Measurements from ENCODE around the gene MAGI1. TPM values are rescaled to one million over a fixed set of nuclear protein-coding genes. Genes with fewer than 3 reads are reported as not detected.

Gene MAGI1
- total and polyA plus RNA-seq, 7 experiments from 2014 or later, result 0.39 TPM; not detected in 6

DNA sequence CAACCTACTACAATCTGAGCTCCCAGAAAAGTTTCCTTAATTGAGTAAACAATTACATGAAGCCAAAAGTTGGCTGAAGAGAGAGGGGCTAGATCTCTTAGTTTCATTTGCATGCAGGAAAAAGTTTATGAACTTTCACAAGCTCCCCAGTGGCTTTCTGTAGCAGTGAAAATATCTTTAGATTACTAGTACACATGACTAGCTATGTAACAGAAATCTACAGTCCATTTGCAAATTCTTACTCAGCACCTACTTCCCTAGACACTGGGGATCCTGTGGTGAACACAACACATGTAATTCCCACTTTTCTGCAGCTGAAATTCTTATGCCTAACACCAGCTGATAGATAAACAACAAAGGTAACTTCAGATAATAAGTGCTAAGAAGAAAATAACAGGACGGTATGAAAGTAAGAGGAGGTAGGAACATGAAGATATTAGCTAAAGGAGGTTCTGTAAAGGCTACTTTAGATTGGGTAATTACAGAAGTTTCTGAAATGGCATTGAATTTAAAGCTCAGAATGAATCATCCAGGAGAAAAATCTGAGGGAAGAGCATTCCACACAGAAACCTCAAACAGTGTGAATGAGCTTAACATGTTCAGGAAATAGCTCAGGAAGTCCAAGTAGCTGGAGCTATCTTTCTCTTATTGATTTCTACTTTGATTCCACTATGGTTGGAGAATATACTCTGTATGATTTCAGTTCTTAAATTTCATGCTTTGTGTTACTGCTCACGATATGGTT lies 204.8 kb downstream of the MAGI1 start:
- POLR2A ChIA-PET, result no interaction called here
- no peak for DNase-seq
- intact Hi-C loops (cut with micrococcal nuclease), result no loop called here
- Histone ChIP-seq H3K4me3 (ENCODE audit: low read length) (no peak overlapping the region), H3K9me3 (ENCODE audit: control insufficient read depth in 2 of 3, low read length in 3 of 3) (no peaks in the 10 kb centered on the region), H3K4me1 (ENCODE audit: control insufficient read depth in 2 of 2, insufficient read depth in 2 of 2, low read length in 2 of 2) (no peaks in the 10 kb centered on the region), H3K27me3 (ENCODE audit: control insufficient read depth in 2 of 2, insufficient read depth in 2 of 2, low read length in 2 of 2) (no peaks in the 10 kb centered on the region), H3K27ac (ENCODE audit: low read depth, low read length) (no peak overlapping the region), H3K36me3 (ENCODE audit: control insufficient read depth in 2 of 3, insufficient read depth in 3 of 3, low read length in 3 of 3) (no peaks in the 10 kb centered on the region)
- ATAC-seq, result no peak
- no peaks in the 10 kb centered on the region for H3K27me3 Mint-ChIP-seq
- peaks cover 0 to 13% (median 2%) of the 10 kb centered on the region in 11 donors for H3K9me3 Mint-ChIP-seq
- H3K36me3 Mint-ChIP-seq, result no peaks in the 10 kb centered on the region
- no peak overlapping the region for H3K4me3 Mint-ChIP-seq
- H3K27ac Mint-ChIP-seq, result no peak overlapping the region
- CTCF ChIA-PET, result no interaction called here
- H3K4me1 Mint-ChIP-seq, result no peaks in the 10 kb centered on the region

DNA sequence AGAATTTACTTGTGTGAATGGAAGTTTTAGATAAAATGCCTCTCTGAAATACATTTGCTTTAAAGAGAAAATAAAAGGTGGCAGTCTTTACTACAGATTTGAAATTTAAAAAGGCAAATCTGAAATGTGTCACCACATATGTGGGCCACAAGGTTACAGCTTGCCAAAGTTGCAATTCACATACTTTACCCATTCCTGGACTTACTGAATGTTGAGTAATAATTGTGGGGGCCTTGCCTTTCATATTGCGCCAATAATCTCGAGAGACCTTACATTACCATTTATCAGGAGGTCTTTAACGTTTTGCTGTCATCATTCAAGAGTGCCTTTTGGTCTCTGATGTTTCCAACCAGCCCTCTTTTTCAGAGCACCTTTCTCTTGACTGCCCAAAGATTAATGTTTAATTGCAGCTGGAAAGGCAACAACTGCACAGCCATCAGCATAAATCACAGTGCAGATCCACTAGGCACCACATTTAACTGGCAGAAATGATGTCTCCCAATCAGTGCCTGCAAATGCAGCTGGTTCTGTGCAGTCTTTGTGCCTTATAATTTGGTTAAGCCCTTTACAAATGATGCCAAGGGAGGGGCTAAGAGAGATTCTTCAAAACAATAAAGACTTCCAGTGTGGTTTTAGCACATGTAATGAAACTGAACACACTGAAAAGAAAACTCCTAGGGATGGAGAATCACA lies 206.8 kb downstream of the MAGI1 start:
- H3K4me3 Mint-ChIP-seq, result no peak overlapping the region
- Histone ChIP-seq H3K36me3 (ENCODE audit: control insufficient read depth in 2 of 3, insufficient read depth in 3 of 3, low read length in 3 of 3) (no peaks in the 10 kb centered on the region), H3K4me3 (ENCODE audit: low read length) (no peak overlapping the region), H3K27ac (ENCODE audit: low read depth, low read length) (no peak overlapping the region), H3K9me3 (ENCODE audit: control insufficient read depth in 2 of 3, low read length in 3 of 3) (no peaks in the 10 kb centered on the region), H3K4me1 (ENCODE audit: control insufficient read depth in 2 of 2, insufficient read depth in 2 of 2, low read length in 2 of 2) (no peaks in the 10 kb centered on the region), H3K27me3 (ENCODE audit: control insufficient read depth in 2 of 2, insufficient read depth in 2 of 2, low read length in 2 of 2) (no peaks in the 10 kb centered on the region)
- ChIA-PET CTCF (no interaction called here), POLR2A (no interaction called here)
- ATAC-seq, result no peak
- DNase-seq, result no peak
- no peaks in the 10 kb centered on the region for H3K27me3 Mint-ChIP-seq
- H3K36me3 Mint-ChIP-seq, result no peaks in the 10 kb centered on the region
- no peak overlapping the region for H3K27ac Mint-ChIP-seq
- intact Hi-C loops (cut with micrococcal nuclease), result no loop called here
- no peaks in the 10 kb centered on the region for H3K4me1 Mint-ChIP-seq
- peaks cover 0 to 13% (median 1%) of the 10 kb centered on the region in 11 donors for H3K9me3 Mint-ChIP-seq

DNA sequence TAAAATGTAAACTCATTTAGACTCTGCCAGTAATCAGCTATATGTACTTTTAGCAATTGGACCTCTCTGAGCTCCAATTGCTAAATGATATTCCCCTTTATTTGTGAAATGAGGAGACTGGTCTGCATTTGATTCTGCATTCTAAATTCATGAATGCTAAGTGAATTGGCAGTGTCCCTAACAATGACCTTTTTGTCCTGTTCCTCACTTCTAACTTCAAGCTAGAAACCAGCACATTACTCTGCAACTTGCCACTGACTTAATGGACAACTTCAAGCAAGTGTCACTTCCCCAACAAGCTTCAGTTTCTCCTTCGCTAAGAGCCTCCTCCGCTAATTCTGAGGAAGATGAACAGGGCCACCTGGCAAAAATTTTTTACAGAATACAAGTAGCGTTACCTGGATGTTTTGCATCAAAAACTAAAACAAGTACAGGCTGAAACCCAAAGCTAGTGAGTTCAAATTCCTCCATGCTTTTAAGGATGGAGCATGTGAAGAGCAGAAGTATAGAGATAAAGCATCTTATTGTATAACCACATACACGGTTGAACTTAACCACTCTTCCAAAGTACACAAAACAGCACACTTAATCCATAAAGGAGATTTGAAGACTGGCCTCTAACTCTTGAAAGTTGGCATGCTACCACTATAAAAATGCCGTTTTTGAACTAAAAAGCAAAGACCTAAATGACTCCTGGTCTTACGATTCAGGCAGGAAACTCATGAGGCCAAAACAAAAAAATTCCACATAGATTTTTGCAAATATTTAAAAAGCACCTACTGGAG lies 207.6 kb downstream of the MAGI1 start:
- Histone ChIP-seq H3K27me3 (ENCODE audit: control insufficient read depth in 2 of 2, insufficient read depth in 2 of 2, low read length in 2 of 2) (no peaks in the 10 kb centered on the region), H3K9me3 (ENCODE audit: control insufficient read depth in 2 of 3, low read length in 3 of 3) (no peaks in the 10 kb centered on the region), H3K4me1 (ENCODE audit: control insufficient read depth in 2 of 2, insufficient read depth in 2 of 2, low read length in 2 of 2) (no peaks in the 10 kb centered on the region), H3K4me3 (ENCODE audit: low read length) (no peak overlapping the region), H3K27ac (ENCODE audit: low read depth, low read length) (no peak overlapping the region), H3K36me3 (ENCODE audit: control insufficient read depth in 2 of 3, insufficient read depth in 3 of 3, low read length in 3 of 3) (no peaks in the 10 kb centered on the region)
- no peak overlapping the region for H3K27ac Mint-ChIP-seq
- ATAC-seq, result no peak
- ChIA-PET POLR2A (no interaction called here), CTCF (no interaction called here)
- peaks cover 0 to 9% (median under 1%) of the 10 kb centered on the region in 11 donors for H3K9me3 Mint-ChIP-seq
- no peak for DNase-seq
- H3K27me3 Mint-ChIP-seq, result no peaks in the 10 kb centered on the region
- no peak overlapping the region for H3K4me3 Mint-ChIP-seq
- no peaks in the 10 kb centered on the region for H3K4me1 Mint-ChIP-seq
- intact Hi-C loops (cut with micrococcal nuclease), result no loop called here
- H3K36me3 Mint-ChIP-seq, result no peaks in the 10 kb centered on the region

DNA sequence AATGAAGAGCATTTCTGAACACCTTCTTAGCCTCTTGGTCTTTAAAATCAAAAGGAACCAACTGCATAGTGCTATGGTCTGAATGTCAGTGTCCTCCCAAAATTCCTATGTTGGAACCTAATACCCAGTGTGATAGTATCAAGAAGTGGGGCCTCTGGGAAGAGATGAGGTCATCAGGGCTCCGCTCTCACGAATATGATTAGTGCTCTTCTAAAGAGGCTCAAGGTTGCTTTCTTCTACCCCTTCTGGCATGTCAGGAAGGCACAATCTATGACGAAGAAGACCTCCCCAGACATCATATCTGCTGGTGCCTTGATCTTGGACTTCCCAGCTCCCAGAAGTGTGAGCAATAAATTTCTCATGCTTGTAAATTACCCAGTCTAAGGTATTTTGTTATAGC lies 209.5 kb downstream of the MAGI1 start:
- peaks cover 0 to 4% (median 0%) of the 10 kb centered on the region in 11 donors for H3K9me3 Mint-ChIP-seq
- H3K27ac Mint-ChIP-seq, result no peak overlapping the region
- no peaks in the 10 kb centered on the region for H3K36me3 ChIP-seq (ENCODE audit: control insufficient read depth in 2 of 3, insufficient read depth in 3 of 3, low read length in 3 of 3)
- no peaks in the 10 kb centered on the region for H3K9me3 ChIP-seq (ENCODE audit: control insufficient read depth in 2 of 3, low read length in 3 of 3)
- no peaks in the 10 kb centered on the region for H3K4me1 ChIP-seq (ENCODE audit: control insufficient read depth in 2 of 2, insufficient read depth in 2 of 2, low read length in 2 of 2)
- ATAC-seq, result no peak
- intact Hi-C loops (cut with micrococcal nuclease), result no loop called here
- no peaks in the 10 kb centered on the region for H3K36me3 Mint-ChIP-seq
- ChIA-PET POLR2A (no interaction called here), CTCF (no interaction called here)
- DNase-seq, result no peak
- H3K4me1 Mint-ChIP-seq, result no peaks in the 10 kb centered on the region
- no peak overlapping the region for H3K4me3 ChIP-seq (ENCODE audit: low read length)
- no peak overlapping the region for H3K27ac ChIP-seq (ENCODE audit: low read depth, low read length)
- no peak overlapping the region for H3K4me3 Mint-ChIP-seq
- no peaks in the 10 kb centered on the region for H3K27me3 ChIP-seq (ENCODE audit: control insufficient read depth in 2 of 2, insufficient read depth in 2 of 2, low read length in 2 of 2)
- H3K27me3 Mint-ChIP-seq, result no peaks in the 10 kb centered on the region

DNA sequence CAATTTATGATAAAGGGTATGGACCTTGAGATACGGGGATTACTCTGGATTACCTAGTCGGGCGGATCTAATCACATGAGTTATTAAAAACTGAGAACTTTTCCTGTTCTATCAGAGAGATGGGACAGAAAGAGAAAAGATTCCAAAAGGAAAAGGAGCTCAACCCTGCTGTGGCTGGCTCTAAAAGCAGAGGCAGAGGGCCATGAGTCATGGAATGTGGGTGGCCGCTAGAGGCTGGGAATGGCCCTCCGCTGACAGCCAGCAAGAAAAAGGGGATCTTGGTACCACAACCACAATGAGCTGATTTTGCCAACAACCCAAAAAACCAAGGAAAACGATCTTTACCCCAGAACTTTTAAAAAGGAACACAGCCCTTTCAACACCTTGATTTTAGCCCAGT lies 210.0 kb downstream of the MAGI1 start:
- no peak for ATAC-seq
- Mint-ChIP-seq H3K4me1 (no peaks in the 10 kb centered on the region), H3K4me3 (no peak overlapping the region), H3K27me3 (no peaks in the 10 kb centered on the region), H3K36me3 (no peaks in the 10 kb centered on the region), H3K27ac (no peak overlapping the region), H3K9me3 (peaks cover 0 to 4% (median 0%) of the 10 kb centered on the region in 11 donors)
- no peaks in the 10 kb centered on the region for H3K27me3 ChIP-seq (ENCODE audit: control insufficient read depth in 2 of 2, insufficient read depth in 2 of 2, low read length in 2 of 2)
- no peak for DNase-seq
- H3K27ac ChIP-seq (ENCODE audit: low read depth, low read length), result no peak overlapping the region
- H3K9me3 ChIP-seq (ENCODE audit: control insufficient read depth in 2 of 3, low read length in 3 of 3), result no peaks in the 10 kb centered on the region
- no peak overlapping the region for H3K4me3 ChIP-seq (ENCODE audit: low read length)
- ChIA-PET POLR2A (no interaction called here), CTCF (no interaction called here)
- intact Hi-C loops (cut with micrococcal nuclease), result no loop called here
- H3K36me3 ChIP-seq (ENCODE audit: control insufficient read depth in 2 of 3, insufficient read depth in 3 of 3, low read length in 3 of 3), result no peaks in the 10 kb centered on the region
- H3K4me1 ChIP-seq (ENCODE audit: control insufficient read depth in 2 of 2, insufficient read depth in 2 of 2, low read length in 2 of 2), result no peaks in the 10 kb centered on the region

DNA sequence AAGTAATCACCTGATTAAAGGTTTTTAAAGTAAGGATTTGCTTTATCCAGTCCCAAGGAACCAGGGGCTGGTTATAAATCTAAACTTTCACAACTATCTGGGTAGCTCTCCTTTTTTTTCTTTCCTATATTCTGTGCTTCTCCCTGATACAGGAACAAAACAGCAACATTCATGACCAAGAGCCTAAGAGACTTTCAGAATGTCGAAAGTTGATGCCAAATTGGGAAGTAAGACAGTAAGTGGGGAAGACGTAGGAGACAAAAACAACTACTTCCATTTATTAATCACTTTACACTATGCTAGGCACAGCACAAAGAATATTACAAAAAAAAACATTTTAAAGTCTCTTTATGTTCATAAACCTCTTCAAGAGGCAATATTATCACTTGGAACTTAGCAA lies 211.6 kb downstream of the MAGI1 start:
- Histone ChIP-seq H3K9me3 (ENCODE audit: control insufficient read depth in 2 of 3, low read length in 3 of 3) (no peaks in the 10 kb centered on the region), H3K4me3 (ENCODE audit: low read length) (no peak overlapping the region), H3K4me1 (ENCODE audit: control insufficient read depth in 2 of 2, insufficient read depth in 2 of 2, low read length in 2 of 2) (no peaks in the 10 kb centered on the region), H3K27me3 (ENCODE audit: control insufficient read depth in 2 of 2, insufficient read depth in 2 of 2, low read length in 2 of 2) (no peaks in the 10 kb centered on the region), H3K27ac (ENCODE audit: low read depth, low read length) (no peak overlapping the region), H3K36me3 (ENCODE audit: control insufficient read depth in 2 of 3, insufficient read depth in 3 of 3, low read length in 3 of 3) (no peaks in the 10 kb centered on the region)
- no peaks in the 10 kb centered on the region for H3K27me3 Mint-ChIP-seq
- DNase-seq (no peak), ATAC-seq (no peak)
- no peak overlapping the region for H3K27ac Mint-ChIP-seq
- H3K4me3 Mint-ChIP-seq, result no peak overlapping the region
- intact Hi-C loops (cut with micrococcal nuclease), result no loop called here
- no peaks in the 10 kb centered on the region for H3K4me1 Mint-ChIP-seq
- no peaks in the 10 kb centered on the region for H3K36me3 Mint-ChIP-seq
- ChIA-PET CTCF (no interaction called here), POLR2A (no interaction called here)
- H3K9me3 Mint-ChIP-seq, result peaks cover 0 to 4% (median 0%) of the 10 kb centered on the region in 11 donors

Measured in naive thymus-derived CD4-positive, alpha-beta T cell (primary cell).